Naive thymus-derived CD4-positive, alpha-beta T cell (primary cell): ENCODE data around the gene PHACTR1. TPM values are rescaled to one million over a fixed set of nuclear protein-coding genes. Genes with fewer than 3 reads are reported as not detected.
"Not testable (repeated sequence)": the region's sequence is repeated elsewhere in the genome, so short reads cannot be mapped to it uniquely, and the experiment has no call there.

Experiments
- ATAC-seq: fragments of 150-1000 bp; cut with Tn5 transposase; 2 replicates; pipeline ENCODE4 v1.10.0; 2021; ENCODE audit warnings: mild to moderate bottlenecking, moderate library complexity
- CTCF ChIA-PET: fragments of 350-600 bp; sonication (Branson Sonifier 250); formaldehyde crosslinking; loops from one replicate; lab custom pipeline; 2021; ENCODE audit warnings: antibody characterized with exemption; lab: Charles Lee
- POLR2A ChIA-PET: fragments of 350-600 bp; sonication (Branson Sonifier 250); formaldehyde crosslinking; loops from one replicate; lab custom pipeline; 2021; ENCODE audit warnings: antibody characterized with exemption, inconsistent platforms; lab: Charles Lee
- DNase-seq, 9 donors: peaks; one replicate each; pipeline versions ENCODE4 v3.0.0 to v3.0.0-alpha.2; 2020 to 2022; ENCODE audit warnings: mixed read lengths in 1 of 9
- H3K27ac ChIP-seq: one replicate; pipeline ENCODE4 v1.7.0; 2013; ENCODE audit warnings: mild to moderate bottlenecking, low read depth, low read length, moderate library complexity
- H3K27me3 ChIP-seq, 2 donors: one replicate each; pipeline ENCODE4 v1.7.0; 2013; ENCODE audit warnings: low read length in 2 of 2, mild to moderate bottlenecking in 2 of 2, moderate library complexity in 2 of 2; ENCODE audit not compliant: control insufficient read depth in 2 of 2, insufficient read depth in 2 of 2
- H3K36me3 ChIP-seq, 3 experiments: 1 replicate in 2 of 3; 2 replicates in 1 of 3; pipeline ENCODE4 v1.7.0; 2013; ENCODE audit warnings: low read length in 3 of 3, mild to moderate bottlenecking in 3 of 3, moderate library complexity in 1 of 3; ENCODE audit not compliant: insufficient read depth in 3 of 3, control insufficient read depth in 2 of 3
- H3K4me1 ChIP-seq, 2 donors: one replicate each; pipeline ENCODE4 v1.7.0; 2013; ENCODE audit warnings: low read length in 2 of 2, mild to moderate bottlenecking in 2 of 2, moderate library complexity in 1 of 2; ENCODE audit not compliant: control insufficient read depth in 2 of 2, insufficient read depth in 2 of 2
- H3K4me3 ChIP-seq: 2 replicates; pipeline ENCODE4 v1.7.0; 2013; ENCODE audit warnings: mild to moderate bottlenecking, low read length
- H3K9me3 ChIP-seq, 3 experiments: 1 replicate in 2 of 3; 2 replicates in 1 of 3; pipeline ENCODE4 v1.7.0; 2013; ENCODE audit warnings: low read length in 3 of 3; ENCODE audit not compliant: control insufficient read depth in 2 of 3
- H3K27ac Mint-ChIP-seq, 9 donors: one replicate each; pipeline ENCODE4 v1.8.0; 2020 to 2022; ENCODE audit warnings: mixed read lengths in 9 of 9, mild to moderate bottlenecking in 8 of 9, moderate library complexity in 5 of 9, inconsistent platforms in 2 of 9
- H3K27me3 Mint-ChIP-seq, 5 donors: one replicate each; pipeline ENCODE4 v1.8.0; 2021 to 2022; ENCODE audit warnings: mixed read lengths in 5 of 5, mild to moderate bottlenecking in 1 of 5
- H3K36me3 Mint-ChIP-seq, 5 donors: one replicate each; pipeline ENCODE4 v1.8.0; 2020 to 2022; ENCODE audit warnings: mixed read lengths in 5 of 5, mild to moderate bottlenecking in 3 of 5, inconsistent platforms in 1 of 5
- H3K4me1 Mint-ChIP-seq, 7 donors: one replicate each; pipeline ENCODE4 v1.8.0; 2020 to 2022; ENCODE audit warnings: mixed read lengths in 7 of 7, mild to moderate bottlenecking in 3 of 7, inconsistent platforms in 1 of 7
- H3K4me3 Mint-ChIP-seq, 10 donors: one replicate each; pipeline ENCODE4 v1.8.0; 2020 to 2022; ENCODE audit warnings: mild to moderate bottlenecking in 10 of 10, mixed read lengths in 10 of 10, moderate library complexity in 6 of 10, inconsistent platforms in 2 of 10
- H3K9me3 Mint-ChIP-seq, 11 donors: one replicate each; pipeline ENCODE4 v1.8.0; 2020 to 2022; ENCODE audit warnings: mixed read lengths in 11 of 11, mild to moderate bottlenecking in 4 of 11, inconsistent platforms in 1 of 11, moderate library complexity in 1 of 11
- intact Hi-C, 2 donors: fragments of 100-400 bp; cut with micrococcal nuclease; formaldehyde crosslinking; loops; one replicate each; pipeline ENCODE4 v1.15.1; 2023
- polyA plus RNA-seq, 2 donors: library from polyadenylated mRNA; unstranded; fragments of 300-500 nt; fragmentation: Illumina TruSeq; gene quantifications; one replicate each; pipeline ENCODE4 v1.2.3, GENCODE V29; 2021
- total RNA-seq, 6 experiments: library from RNA in 5 of 6; stranded (reverse) in 5 of 6; gene quantifications; 1 replicate in 5 of 6; 2 replicates in 1 of 6; pipeline ENCODE4 v1.2.3 and lab custom pipeline; 2021 to 2026

PHACTR1 gene
- total and polyA plus RNA-seq, 7 experiments from 2014 or later, result 0.18 to 43.1 (median 0.62) TPM

GRCh38 chr6:12760226-12760625 lies 43.7 kb downstream of the PHACTR1 start:
- no peaks in the 10 kb centered on the region for H3K9me3 ChIP-seq
- H3K36me3 ChIP-seq, result no peaks in the 10 kb centered on the region
- CTCF ChIA-PET, result no interaction called here
- no peaks in the 10 kb centered on the region for H3K4me1 Mint-ChIP-seq
- no peak for ATAC-seq
- intact Hi-C loops, result no loop called here
- H3K9me3 Mint-ChIP-seq, result peaks cover 0 to 12% (median 3%) of the 10 kb centered on the region in 11 donors
- no peak overlapping the region for H3K4me3 Mint-ChIP-seq
- DNase-seq, result no peak
- no peak overlapping the region for H3K27ac Mint-ChIP-seq
- no peaks in the 10 kb centered on the region for H3K4me1 ChIP-seq
- no peak overlapping the region for H3K4me3 ChIP-seq
- peaks cover 0 to 29% (median 22%) of the 10 kb centered on the region in 5 donors for H3K27me3 Mint-ChIP-seq
- no peaks in the 10 kb centered on the region for H3K27me3 ChIP-seq
- no peak overlapping the region for H3K27ac ChIP-seq
- H3K36me3 Mint-ChIP-seq, result peaks cover 0 to 7% (median 0%) of the 10 kb centered on the region in 5 donors
- POLR2A ChIA-PET, result no interaction called here

- H3K36me3 Mint-ChIP-seq, result peaks cover 0 to 7% (median 0%) of the 10 kb centered on the region in 5 donors
- H3K4me1 Mint-ChIP-seq, result no peaks in the 10 kb centered on the region
- no peak overlapping the region for H3K27ac ChIP-seq
- no peak overlapping the region for H3K4me3 Mint-ChIP-seq
- peaks cover 0 to 29% (median 22%) of the 10 kb centered on the region in 5 donors for H3K27me3 Mint-ChIP-seq
- CTCF ChIA-PET, result no interaction called here
- DNase-seq, result no peak
- no peaks in the 10 kb centered on the region for H3K27me3 ChIP-seq
- no peak overlapping the region for H3K27ac Mint-ChIP-seq
- H3K9me3 ChIP-seq, result no peaks in the 10 kb centered on the region
- no peak for ATAC-seq
- H3K36me3 ChIP-seq, result no peaks in the 10 kb centered on the region
- intact Hi-C loops, result no loop called here
- POLR2A ChIA-PET, result no interaction called here
- H3K4me3 ChIP-seq, result no peak overlapping the region
- no peaks in the 10 kb centered on the region for H3K4me1 ChIP-seq
- H3K9me3 Mint-ChIP-seq, result peaks cover 0 to 12% (median 3%) of the 10 kb centered on the region in 11 donors
Observed at GRCh38 chr6:12760911-12761310, 44.3 kb downstream of the PHACTR1 start.

- Histone ChIP-seq H3K4me3 (no peak overlapping the region), H3K27ac (no peak overlapping the region), H3K36me3 (no peaks in the 10 kb centered on the region), H3K9me3 (no peaks in the 10 kb centered on the region), H3K4me1 (no peaks in the 10 kb centered on the region), H3K27me3 (no peaks in the 10 kb centered on the region)
- H3K9me3 Mint-ChIP-seq, result peaks cover 0 to 12% (median 3%) of the 10 kb centered on the region in 11 donors
- CTCF ChIA-PET, result no interaction called here
- DNase-seq (no peak), ATAC-seq (no peak)
- H3K36me3 Mint-ChIP-seq, result peaks cover 0 to 7% (median 0%) of the 10 kb centered on the region in 5 donors
- POLR2A ChIA-PET, result no interaction called here
- H3K27ac Mint-ChIP-seq, result no peak overlapping the region
- H3K27me3 Mint-ChIP-seq, result peaks cover 0 to 33% (median 18%) of the 10 kb centered on the region in 5 donors
- intact Hi-C loops, result no loop called here
- no peak overlapping the region for H3K4me3 Mint-ChIP-seq
- H3K4me1 Mint-ChIP-seq, result no peaks in the 10 kb centered on the region
Observed at GRCh38 chr6:12761376-12762115, 45.0 kb downstream of the PHACTR1 start.

GRCh38 chr6:12762731-12763434 lies 46.3 kb downstream of the PHACTR1 start:
- H3K4me1 Mint-ChIP-seq, CTCF ChIA-PET: not testable (repeated sequence)

GRCh38 chr6:12766365-12766764 lies 49.8 kb downstream of the PHACTR1 start:
- Histone ChIP-seq H3K27ac (no peak overlapping the region), H3K27me3 (no peaks in the 10 kb centered on the region), H3K9me3 (no peaks in the 10 kb centered on the region), H3K4me3 (no peak overlapping the region), H3K36me3 (no peaks in the 10 kb centered on the region), H3K4me1 (no peaks in the 10 kb centered on the region)
- H3K27me3 Mint-ChIP-seq, result peaks cover 0 to 28% (median 9%) of the 10 kb centered on the region in 5 donors
- intact Hi-C loops, result no loop called here
- DNase-seq (no peak), ATAC-seq (no peak)
- H3K36me3 Mint-ChIP-seq, result no peaks in the 10 kb centered on the region
- H3K27ac Mint-ChIP-seq, result no peak overlapping the region
- ChIA-PET CTCF (no interaction called here), POLR2A (no interaction called here)
- H3K9me3 Mint-ChIP-seq, result peaks cover 0 to 6% (median 0%) of the 10 kb centered on the region in 11 donors
- H3K4me3 Mint-ChIP-seq, result no peak overlapping the region
- no peaks in the 10 kb centered on the region for H3K4me1 Mint-ChIP-seq

More at GRCh38 chr6:12762731-12763434, 46.3 kb downstream of the PHACTR1 start:
- H3K4me3 ChIP-seq, ATAC-seq, H3K9me3 ChIP-seq, H3K4me3 Mint-ChIP-seq, H3K36me3 Mint-ChIP-seq, POLR2A ChIA-PET, H3K27ac Mint-ChIP-seq, H3K9me3 Mint-ChIP-seq, H3K27ac ChIP-seq, DNase-seq, intact Hi-C loops, H3K4me1 ChIP-seq, H3K27me3 ChIP-seq, H3K36me3 ChIP-seq: not testable (repeated sequence)
- H3K27me3 Mint-ChIP-seq, result peaks cover 0 to 20% (median 6%) of the 10 kb centered on the region in 5 donors

GRCh38 chr6:12767016-12767415 lies 50.4 kb downstream of the PHACTR1 start:
- H3K36me3 Mint-ChIP-seq, result no peaks in the 10 kb centered on the region
- CTCF ChIA-PET, result no interaction called here
- Histone ChIP-seq H3K36me3 (no peaks in the 10 kb centered on the region), H3K4me3 (no peak overlapping the region), H3K27ac (no peak overlapping the region), H3K9me3 (no peaks in the 10 kb centered on the region), H3K27me3 (no peaks in the 10 kb centered on the region), H3K4me1 (no peaks in the 10 kb centered on the region)
- H3K4me1 Mint-ChIP-seq, result no peaks in the 10 kb centered on the region
- H3K27ac Mint-ChIP-seq, result no peak overlapping the region
- POLR2A ChIA-PET, result no interaction called here
- ATAC-seq (no peak), DNase-seq (no peak)
- intact Hi-C loops, result no loop called here
- H3K4me3 Mint-ChIP-seq, result no peak overlapping the region
- peaks cover 0 to 6% (median 0%) of the 10 kb centered on the region in 11 donors for H3K9me3 Mint-ChIP-seq
- peaks cover 0 to 30% (median 9%) of the 10 kb centered on the region in 5 donors for H3K27me3 Mint-ChIP-seq
